CD4-positive, alpha-beta T cell treated with Interleukin-17A for 4 hours (primary cell): Measurements from ENCODE around the gene ABHD11.
"Not testable (repeated sequence)": the region's sequence is repeated elsewhere in the genome, so short reads cannot be mapped to it uniquely, and the experiment has no call there.

Source experiments
- DNase-seq: peaks from one replicate; pipeline ENCODE4 v3.0.0-alpha.2; 2020; ENCODE audit warnings: mixed read lengths

Gene ABHD11

GRCh38 chr7:73718905-73719805 lies 19.4 kb downstream of the ABHD11 start, which contains the start of gene STX1A:
Gene STX1A, minus strand, starts transcription at chr7:73719669. Its CDS starts 38 bp downstream, at chr7:73719631.
- DNase-seq = peak; percentile 80

GRCh38 chr7:73718438-73718881 lies 20.1 kb downstream of the ABHD11 start:
- DNase-seq = no peak

GRCh38 chr7:73717991-73718405 lies 20.6 kb downstream of the ABHD11 start:
- peak; percentile 83 for DNase-seq

GRCh38 chr7:73717025-73717807 lies 21.4 kb downstream of the ABHD11 start:
- no peak for DNase-seq

GRCh38 chr7:73716318-73716890 lies 22.2 kb downstream of the ABHD11 start:
- DNase-seq = no peak

- peak; percentile 45 for DNase-seq
These were observed 22.8 kb downstream of the ABHD11 start for GRCh38 chr7:73715648-73716317.

- not testable (repeated sequence) for DNase-seq
These were observed 25.3 kb downstream of the ABHD11 start for GRCh38 chr7:73713319-73713718.

GRCh38 chr7:73712773-73713172 lies 25.8 kb downstream of the ABHD11 start:
- DNase-seq = no peak

- DNase-seq = no peak
These were observed 29.5 kb downstream of the ABHD11 start for GRCh38 chr7:73708961-73709549.

- peak; percentile 69 for DNase-seq
These were observed 31.5 kb downstream of the ABHD11 start for GRCh38 chr7:73707045-73707631.

- DNase-seq = peak; percentile 31
These were observed 32.2 kb downstream of the ABHD11 start for GRCh38 chr7:73706126-73707044.

- no peak for DNase-seq
These were observed 33.1 kb downstream of the ABHD11 start for GRCh38 chr7:73705551-73705920.

GRCh38 chr7:73704640-73705550 lies 33.7 kb downstream of the ABHD11 start:
- no peak for DNase-seq

- DNase-seq = peak; percentile 82
These were observed 34.6 kb downstream of the ABHD11 start for GRCh38 chr7:73703757-73704639.

- DNase-seq = no peak
These were observed 35.4 kb downstream of the ABHD11 start for GRCh38 chr7:73703225-73703624.

- DNase-seq = no peak
These were observed 35.9 kb downstream of the ABHD11 start for GRCh38 chr7:73702665-73703064.

- DNase-seq = no peak
These were observed 36.4 kb downstream of the ABHD11 start for GRCh38 chr7:73702226-73702625.

- DNase-seq = peak; percentile 45
These were observed 37.1 kb downstream of the ABHD11 start for GRCh38 chr7:73701357-73701995.
